IMR-90 (cell line): ENCODE measurements around the gene ADAMTS18. TPM values are rescaled to one million over a fixed set of nuclear protein-coding genes. Genes with fewer than 3 reads are reported as not detected.

Experiments
- ATAC-seq: fragments of 200-7000 bp; cut with Tn5 transposase; 2 replicates; pipeline ENCODE4 v1.9.1; 2020; ENCODE audit warnings: low read depth, mild to moderate bottlenecking, moderate library complexity
- BruUV-seq: library from RNA; stranded (reverse); fragments of 400-500 nt; replicated peaks from 2 replicates; lab custom pipeline; 2021; lab: Mats Ljungman, UMichigan
- CTCF ChIA-PET: fragments of 300-600 bp; formaldehyde crosslinking; extraction: SDS; loops from one replicate; lab custom pipeline; 2021; ENCODE audit warnings: antibody characterized with exemption; lab: Yijun Ruan, JAX
- POLR2A ChIA-PET: fragments of 300-600 bp; sonication (Branson Sonifier 250); formaldehyde crosslinking; loops from one replicate; lab custom pipeline; 2022; ENCODE audit warnings: antibody characterized with exemption; ENCODE audit not compliant: unreplicated experiment; lab: Charles Lee
- DNase-seq: peaks from one replicate; pipeline ENCODE4 v3.0.0; 2013
- H2AFZ ChIP-seq: replicated peaks from 2 replicates; pipeline ENCODE3; 2013; ENCODE audit warnings: low read length, mild to moderate bottlenecking; ENCODE audit not compliant: poor library complexity
- H2AK5ac ChIP-seq: 2 replicates; pipeline ENCODE4 v1.6.1; 2013; ENCODE audit warnings: low read depth, low read length, inconsistent platforms
- H2AK9ac ChIP-seq: replicated peaks from 2 replicates; pipeline ENCODE3; 2013; ENCODE audit warnings: mild to moderate bottlenecking, low read depth, low read length, moderate library complexity; ENCODE audit not compliant: poor library complexity
- H2BK120ac ChIP-seq: 2 replicates; pipeline ENCODE4 v1.6.1; 2013; ENCODE audit warnings: low read depth, low read length, inconsistent platforms
- H2BK15ac ChIP-seq: 3 replicates; pipeline ENCODE4 v1.6.1; 2013; ENCODE audit warnings: low read depth, low read length, inconsistent platforms
- H2BK20ac ChIP-seq: 2 replicates; pipeline ENCODE4 v1.6.1; 2013; ENCODE audit warnings: low read depth, mild to moderate bottlenecking, inconsistent platforms, low read length, moderate library complexity
- H2BK5ac ChIP-seq: 2 replicates; pipeline ENCODE4 v1.6.1; 2013; ENCODE audit warnings: mild to moderate bottlenecking, low read depth, low read length, inconsistent platforms; ENCODE audit not compliant: poor library complexity, severe bottlenecking
- H3K14ac ChIP-seq: replicated peaks from 2 replicates; pipeline ENCODE4 v1.6.1; 2013; ENCODE audit warnings: low read depth, low read length, inconsistent platforms
- H3K18ac ChIP-seq: 2 replicates; pipeline ENCODE4 v1.6.1; 2013; ENCODE audit warnings: low read depth, low read length, control low read depth
- H3K23ac ChIP-seq: 2 replicates; pipeline ENCODE4 v1.6.1; 2013; ENCODE audit warnings: low read depth, low read length, inconsistent platforms
- H3K27ac ChIP-seq: 2 replicates; pipeline ENCODE4 v1.5.1; 2013; ENCODE audit warnings: mild to moderate bottlenecking, control low read depth, low read length; ENCODE audit not compliant: insufficient read depth
- H3K27me3 ChIP-seq: 2 replicates; pipeline ENCODE4 v1.6.1; 2013; ENCODE audit warnings: low read length; ENCODE audit not compliant: control insufficient read depth, insufficient read depth
- H3K36me3 ChIP-seq: 2 replicates; pipeline ENCODE4 v1.6.1; 2013; ENCODE audit warnings: low read length, mixed read lengths; ENCODE audit not compliant: control insufficient read depth, insufficient read depth
- H3K4ac ChIP-seq: 2 replicates; pipeline ENCODE4 v1.6.1; 2013; ENCODE audit warnings: low read depth, low read length, inconsistent platforms
- H3K4me1 ChIP-seq: 2 replicates; pipeline ENCODE4 v1.6.1; 2013; ENCODE audit warnings: low read length, mixed read lengths; ENCODE audit not compliant: control insufficient read depth, insufficient read depth
- H3K4me2 ChIP-seq: 2 replicates; pipeline ENCODE4 v1.6.1; 2013; ENCODE audit warnings: low read depth, mild to moderate bottlenecking, control low read depth, low read length, moderate library complexity
- H3K4me3 ChIP-seq: 2 replicates; pipeline ENCODE4 v1.5.1; 2013; ENCODE audit warnings: low read depth, mild to moderate bottlenecking, control low read depth, low read length, moderate library complexity; ENCODE audit not compliant: insufficient read depth
- H3K56ac ChIP-seq: 2 replicates; pipeline ENCODE4 v1.6.1; 2013; ENCODE audit warnings: low read length, inconsistent platforms; ENCODE audit not compliant: insufficient read depth; ENCODE audit errors: extremely low read depth
- H3K79me1 ChIP-seq, 2 experiments: 2 replicates each; pipeline ENCODE4 v1.6.1; 2013; ENCODE audit warnings: low read length in 2 of 2, inconsistent platforms in 1 of 2, low read depth in 1 of 2
- H3K9ac ChIP-seq: 2 replicates; pipeline ENCODE4 v1.6.1; 2013; ENCODE audit warnings: low read depth, low read length, control low read depth
- H3K9me1 ChIP-seq: 2 replicates; pipeline ENCODE4 v1.6.1; 2013; ENCODE audit warnings: low read length, inconsistent platforms; ENCODE audit not compliant: insufficient read depth
- H3K9me3 ChIP-seq: 2 replicates; pipeline ENCODE4 v1.6.1; 2013; ENCODE audit warnings: low read length; ENCODE audit not compliant: control insufficient read depth, insufficient read depth
- H4K20me1 ChIP-seq: 2 replicates; pipeline ENCODE4 v1.6.1; 2013; ENCODE audit warnings: low read length, inconsistent platforms; ENCODE audit not compliant: insufficient read depth
- H4K5ac ChIP-seq: 2 replicates; pipeline ENCODE4 v1.6.1; 2013; ENCODE audit warnings: mild to moderate bottlenecking, low read depth, low read length, control low read depth
- H4K8ac ChIP-seq, 2 experiments: 2 replicates each; pipeline ENCODE4 v1.6.1; 2013; ENCODE audit warnings: low read depth in 2 of 2, low read length in 2 of 2, control low read depth in 1 of 2, inconsistent platforms in 1 of 2
- H4K91ac ChIP-seq: 2 replicates; pipeline ENCODE4 v1.6.1; 2013; ENCODE audit warnings: low read depth, low read length, inconsistent platforms; ENCODE audit not compliant: insufficient read depth
- CEBPB ChIP-seq: IDR thresholded peaks from 2 replicates; pipeline ENCODE4 v1.6.1; 2012; ENCODE audit warnings: low read depth, low read length, improper control_type of control experiment
- CTCF ChIP-seq: conservative IDR thresholded peaks from 2 replicates; pipeline ENCODE4 v1.5.1; 2012; ENCODE audit warnings: mild to moderate bottlenecking, low read depth, low read length, improper control_type of control experiment
- ELK1 ChIP-seq: fragments of 150-350 bp; IDR thresholded peaks from 2 replicates; pipeline ENCODE4 v1.6.1; 2016; ENCODE audit warnings: low read depth, mild to moderate bottlenecking, low read length, moderate library complexity, borderline replicate concordance
- RAD21 ChIP-seq: IDR thresholded peaks from 2 replicates; pipeline ENCODE4 v1.6.1; 2012; ENCODE audit warnings: low read length, improper control_type of control experiment
- RCOR1 ChIP-seq: IDR thresholded peaks from 2 replicates; pipeline ENCODE4 v1.6.1; 2012; ENCODE audit warnings: mild to moderate bottlenecking, low read length, improper control_type of control experiment; ENCODE audit not compliant: insufficient replicate concordance
- SMC3 ChIP-seq: fragments of 150-350 bp; IDR thresholded peaks from 2 replicates; pipeline ENCODE4 v1.6.1; 2016; ENCODE audit warnings: low read depth, mild to moderate bottlenecking, antibody characterized with exemption, low read length, moderate library complexity
- WGBS, 2 experiments: methylation state at CpG; one replicate each; pipeline versions ENCODE4 v1.1.5 to v1.1.7; 2013; ENCODE audit warnings: missing lambda C conversion rate in 2 of 2; ENCODE audit not compliant: insufficient read length in 1 of 2; ENCODE audit errors: extremely low coverage in 2 of 2; 5-methylcytosine and 5-hydroxymethylcytosine counted together
- dilution Hi-C: fragments of 300-500 bp; cut with HindIII; formaldehyde crosslinking; loops from one replicate; pipeline ENCODE4 v1.14.3; 2018; ENCODE audit warnings: low sequenced_read_pairs; ENCODE audit not compliant: unreplicated experiment
- in situ Hi-C: fragments of 300-500 bp; cut with MboI; formaldehyde crosslinking; loops from 3 replicates; pipeline ENCODE4 v1.14.3; 2019; ENCODE audit warnings: low sequenced_read_pairs, inconsistent platforms, mixed read lengths
- intact Hi-C: fragments of 100-400 bp; cut with micrococcal nuclease; formaldehyde crosslinking; loops from 2 replicates; pipeline ENCODE4 v1.10.0; 2022
- polyA plus RNA-seq, 3 experiments: library from polyadenylated mRNA; depleted of rRNA; stranded (reverse); fragments of >200 nt; gene quantifications; 2 replicates each; pipeline ENCODE4 v1.2.3, GENCODE V29; 2012; ENCODE audit warnings: low replicate concordance in 1 of 3
- total RNA-seq: library from RNA; depleted of rRNA; stranded (reverse); fragments of >200 nt; gene quantifications from 2 replicates; pipeline ENCODE4 v1.2.3, GENCODE V29; 2012

Gene ADAMTS18
- total and polyA plus RNA-seq, 2 of the 4 experiments (the other 2 are of a cell fraction), result not detected

GRCh38 chr16:77335652-77336234, 99.1 kb downstream of the ADAMTS18 start:
- no peak overlapping the region for H3K56ac ChIP-seq
- no CpG with 5 or more reads among the region's 12 CpGs for WGBS, 2 experiments

More at GRCh38 chr16:77335652-77336234, 99.1 kb downstream of the ADAMTS18 start:
- Histone ChIP-seq H3K36me3 (no peaks in the 10 kb centered on the region), H4K91ac (no peak overlapping the region), H2BK20ac (no peak overlapping the region), H4K5ac (no peak overlapping the region), H2BK15ac (no peak overlapping the region), H2AK9ac (no peak overlapping the region), H3K18ac (no peak overlapping the region), H2BK120ac (no peak overlapping the region), H3K4me1 (no peaks in the 10 kb centered on the region), H3K14ac (no peak overlapping the region), H2AFZ (no peak overlapping the region), H3K4me3 (no peak overlapping the region), H3K4ac (no peak overlapping the region), H3K27ac (no peak overlapping the region), H4K8ac (no peak overlapping the region), H2AK5ac (no peak overlapping the region), H3K9me3 (no peaks in the 10 kb centered on the region), H4K20me1 (no peaks in the 10 kb centered on the region), H3K9me1 (no peaks in the 10 kb centered on the region), H3K9ac (no peak overlapping the region), H3K4me2 (no peak overlapping the region), H3K79me1 (no peaks in the 10 kb centered on the region), H3K23ac (no peak overlapping the region), H2BK5ac (no peak overlapping the region), H3K27me3 (no peaks in the 10 kb centered on the region)
- ChIA-PET POLR2A (no interaction called here), CTCF (no interaction called here)
- dilution Hi-C loops (no loop called here), intact Hi-C loops (no loop called here), in situ Hi-C loops (no loop called here)
- ATAC-seq, result no peak
- no peak for DNase-seq
- TF ChIP-seq SMC3 (no peak), ELK1 (no peak), RAD21 (no peak), CEBPB (no peak), RCOR1 (no peak), CTCF (no peak)
- BruUV-seq, result no TSS peak
